K562 (cell line): ENCODE results near the gene CCR2. TPM values are rescaled to one million over a fixed set of nuclear protein-coding genes. Genes with fewer than 3 reads are reported as not detected.

Experiments used
- ATAC-seq: fragments of 200-7000 bp; cut with Tn5 transposase; 3 replicates; pipeline ENCODE4 v1.9.1; 2020; ENCODE audit warnings: moderate library complexity
- BruUV-seq: library from RNA; stranded (reverse); fragments of 400-500 nt; replicated peaks from 2 replicates; lab custom pipeline; 2021; lab: Mats Ljungman, UMichigan
- CTCF ChIA-PET: fragments of 300-600 bp; formaldehyde crosslinking; extraction: SDS; loops from one replicate; lab custom pipeline; 2021; ENCODE audit warnings: low intra/inter-chr PET ratio; lab: Yijun Ruan, JAX
- POLR2A ChIA-PET: fragments of 300-600, 350-650 bp; sonication (Branson Sonifier 250); formaldehyde crosslinking; extraction: SDS; loops from one replicate; lab custom pipeline; 2021; ENCODE audit warnings: antibody characterized with exemption, inconsistent platforms; lab: Yijun Ruan, JAX
- DNase-seq, 4 experiments: peaks; one replicate each; pipeline versions ENCODE4 v3.0.0 to v3.0.0-alpha.2; 2011 to 2018; ENCODE audit warnings: low spot score in 3 of 4, mixed read lengths in 3 of 4; ENCODE audit errors: extremely low read depth in 1 of 4
- FAIRE-seq: peaks from 2 replicates; lab custom pipeline; 2011; peaks lifted over from hg19 to GRCh38; lab: Jason Lieb, UNC
- H2AFZ ChIP-seq: 2 replicates; pipeline ENCODE4 v1.6.0; 2011; ENCODE audit warnings: low read depth, low read length, control low read depth, inconsistent platforms
- H3K27ac ChIP-seq: fragments of 200-600 bp; 3 replicates; pipeline ENCODE4 v1.8.0; 2011; ENCODE audit warnings: low read depth, mild to moderate bottlenecking, control low read depth, inconsistent platforms, low read length, moderate library complexity, mixed read lengths; ENCODE audit errors: extremely low read depth
- H3K27me3 ChIP-seq, 2 experiments: fragments of 300-600 bp in 1 of 2; 2 replicates in 1 of 2; 3 replicates in 1 of 2; pipeline versions ENCODE4 v1.6.0 to v1.8.0; 2011; ENCODE audit warnings: inconsistent platforms in 2 of 2, low read length in 2 of 2, mild to moderate bottlenecking in 1 of 2, mixed read lengths in 1 of 2, moderate library complexity in 1 of 2; ENCODE audit not compliant: control insufficient read depth in 2 of 2, insufficient read depth in 2 of 2
- H3K36me3 ChIP-seq: fragments of 300-600 bp; 3 replicates; pipeline ENCODE4 v1.8.0; 2011; ENCODE audit warnings: mild to moderate bottlenecking, low read length, inconsistent platforms; ENCODE audit not compliant: control insufficient read depth, insufficient read depth
- H3K4me1 ChIP-seq, 2 experiments: fragments of 200-600 bp in 1 of 2; replicated peaks in 1 of 2; 2 replicates in 1 of 2; 3 replicates in 1 of 2; pipeline versions ENCODE4 v1.5.1 to v1.8.0; 2011; ENCODE audit warnings: inconsistent platforms in 2 of 2, low read length in 2 of 2, mild to moderate bottlenecking in 1 of 2, mixed read lengths in 1 of 2, moderate library complexity in 1 of 2; ENCODE audit not compliant: control insufficient read depth in 2 of 2, insufficient read depth in 2 of 2
- H3K4me2 ChIP-seq: 2 replicates; pipeline ENCODE4 v1.6.1; 2011; ENCODE audit warnings: low read length, control low read depth, inconsistent platforms, mixed read lengths; ENCODE audit not compliant: insufficient read depth
- H3K4me3 ChIP-seq: fragments of 200-600 bp; sonication (generic), shearing (Covaris generic); 2 replicates; pipeline ENCODE4 v1.5.1; 2016; ENCODE audit warnings: control low read depth, inconsistent platforms
- H3K79me2 ChIP-seq: fragments of 200-600 bp; 3 replicates; pipeline ENCODE4 v1.8.0; 2011; ENCODE audit warnings: low read length, inconsistent platforms; ENCODE audit not compliant: control insufficient read depth, insufficient read depth
- H3K9ac ChIP-seq, 2 experiments: 2 replicates each; pipeline versions ENCODE4 v1.6.0 to v1.6.1; 2011; ENCODE audit warnings: low read depth in 2 of 2, low read length in 2 of 2, control low read depth in 1 of 2, inconsistent platforms in 1 of 2, mild to moderate bottlenecking in 1 of 2, mixed read lengths in 1 of 2; ENCODE audit not compliant: insufficient read depth in 1 of 2
- H3K9me1 ChIP-seq: one replicate; pipeline ENCODE4 v1.6.0; 2011; ENCODE audit warnings: inconsistent platforms, mild to moderate bottlenecking, low read length, moderate library complexity; ENCODE audit not compliant: control insufficient read depth, insufficient read depth
- H3K9me3 ChIP-seq: replicated peaks from 2 replicates; pipeline ENCODE4 v1.5.1; 2011; ENCODE audit warnings: low read depth, low read length, inconsistent platforms; ENCODE audit not compliant: control insufficient read depth, insufficient read depth
- H4K20me1 ChIP-seq: replicated peaks from 2 replicates; pipeline ENCODE4 v1.6.1; 2011; ENCODE audit warnings: low read length, inconsistent platforms, mixed read lengths; ENCODE audit not compliant: control insufficient read depth, insufficient read depth
- CCAR2 ChIP-seq: fragments of 200-400 bp; formaldehyde crosslinking; IDR thresholded peaks from 2 replicates; pipeline ENCODE4 v1.6.1; 2017; ENCODE audit warnings: mild to moderate bottlenecking, low read depth, low read length
- CHD4 ChIP-seq: fragments of 200-600 bp; sonication (generic); IDR thresholded peaks from 3 replicates; pipeline ENCODE4 v1.6.1; 2012; ENCODE audit warnings: low read depth, mild to moderate bottlenecking, mixed read lengths, low read length, inconsistent platforms; ENCODE audit not compliant: insufficient read depth, insufficient replicate concordance, poor library complexity, severe bottlenecking
- FIP1L1 ChIP-seq: fragments of 200-400 bp; formaldehyde crosslinking; IDR thresholded peaks from 2 replicates; pipeline ENCODE4 v1.6.1; 2018; ENCODE audit warnings: mild to moderate bottlenecking, low read depth, low read length; ENCODE audit not compliant: poor library complexity, severe bottlenecking
- GABPB2 ChIP-seq: fragments of 250-450 bp; sonication (Bioruptor Pico); conservative IDR thresholded peaks from 2 replicates; pipeline ENCODE4 v1.5.1; 2021; ENCODE audit warnings: mild to moderate bottlenecking
- HMG20B ChIP-seq: fragments of 250-450 bp; sonication (Bioruptor Pico); IDR thresholded peaks from 2 replicates; pipeline ENCODE4 v1.5.0; 2021; ENCODE audit warnings: mild to moderate bottlenecking
- IFI16 ChIP-seq: fragments of 250-450 bp; sonication (Bioruptor Pico); IDR thresholded peaks from 2 replicates; pipeline ENCODE4 v2.1.2; 2022; ENCODE audit warnings: mild to moderate bottlenecking, inconsistent platforms
- MAFF ChIP-seq: IDR thresholded peaks from 2 replicates; pipeline ENCODE4 v1.6.1; 2012; ENCODE audit warnings: low read length, improper control_type of control experiment
- POLR3A ChIP-seq: IDR thresholded peaks from 2 replicates; pipeline ENCODE4 v1.6.1; 2011; ENCODE audit warnings: borderline replicate concordance, mild to moderate bottlenecking, moderate library complexity; ENCODE audit not compliant: insufficient read length, insufficient read depth; ENCODE audit errors: extremely low read depth
- SIN3B ChIP-seq: fragments of 450-650 bp; IDR thresholded peaks from 2 replicates; pipeline ENCODE4 v1.6.1; 2017; ENCODE audit warnings: low read depth, mild to moderate bottlenecking, moderate library complexity
- SMC3 ChIP-seq: conservative IDR thresholded peaks from 2 replicates; pipeline ENCODE4 v1.6.1; 2011; ENCODE audit warnings: low read depth, low read length, improper control_type of control experiment; ENCODE audit not compliant: insufficient read depth
- SNAPC5 ChIP-seq: fragments of 250-450 bp; sonication (Bioruptor Pico); IDR thresholded peaks from 2 replicates; pipeline ENCODE4 v1.8.0; 2021; ENCODE audit warnings: moderate library complexity, mild to moderate bottlenecking, inconsistent platforms
- SPI1 ChIP-seq: IDR thresholded peaks from 2 replicates; pipeline ENCODE4 v1.6.1; 2011; ENCODE audit warnings: low read depth, low read length, control low read depth, borderline replicate concordance
- ZNF696 ChIP-seq: fragments of 250-450 bp; sonication (Bioruptor Pico); conservative IDR thresholded peaks from 2 replicates; pipeline ENCODE4 v1.4.0; 2020; ENCODE audit warnings: mild to moderate bottlenecking, moderate library complexity
- WGBS: fragments of 100-300 bp; shearing (Covaris generic); methylation state at CpG from one replicate; pipeline ENCODE4 v1.1.6; 2016; ENCODE audit warnings: low coverage, mixed read lengths; ENCODE audit not compliant: insufficient coverage; ENCODE audit errors: missing lambda C conversion rate; 5-methylcytosine and 5-hydroxymethylcytosine counted together
- in situ Hi-C: fragments of 300-500 bp; cut with MboI; formaldehyde crosslinking; loops from 4 replicates; pipeline ENCODE4 v1.15.0; 2018; ENCODE audit warnings: inconsistent platforms, mixed read lengths
- intact Hi-C: fragments of 100-400 bp; cut with micrococcal nuclease; formaldehyde crosslinking; loops from 2 replicates; pipeline ENCODE4 v1.14.2; 2022
- polyA plus RNA-seq, 8 experiments: library from polyadenylated mRNA; depleted of rRNA in 4 of 8; stranded (reverse) in 5 of 8; unstranded in 3 of 8; fragments of >200 nt; fragmentation: Nextera tagmentation in 2 of 8; fragmentation: Illumina TruSeq in 1 of 8; extraction: Ambion mirVana in 2 of 8; extraction: Trizol in 1 of 8; gene quantifications; 2 replicates each; pipeline versions ENCODE4 v1.2.1 to v1.2.3, GENCODE V29; 2011 to 2014; ENCODE audit warnings: inconsistent platforms in 1 of 8, missing spikeins in 1 of 8
- total RNA-seq, 7 experiments: library from RNA; depleted of rRNA in 6 of 7; stranded (reverse); fragments of >200 nt in 6 of 7; fragmentation: Illumina TruSeq in 2 of 7; extraction: Trizol in 2 of 7; gene quantifications; 2 replicates each; pipeline versions ENCODE4 v1.2.1 to v1.2.3, GENCODE V29; 2011 to 2021; ENCODE audit warnings: low replicate concordance in 1 of 7

CCR2 gene
- total and polyA plus RNA-seq, 9 of the 15 experiments (the other 6 are each of a cell fraction or from before 2014, with no cell fraction given), result not detected

- Histone ChIP-seq H3K27ac (no peak overlapping the region), H3K27me3 (peaks cover 25 to 41% of the 10 kb centered on the region in 2 experiments), H3K36me3 (no peaks in the 10 kb centered on the region), H3K9me1 (no peaks in the 10 kb centered on the region), H3K4me1 (no peaks in the 10 kb centered on the region), H3K79me2 (no peaks in the 10 kb centered on the region), H3K9me3 (no peaks in the 10 kb centered on the region), H3K9ac (no peak overlapping the region), H3K4me2 (no peak overlapping the region), H2AFZ (no peak overlapping the region), H3K4me3 (no peak overlapping the region), H4K20me1 (no peaks in the 10 kb centered on the region)
- WGBS, result 1% methylated on average over 5 of the region's 5 CpGs
- FAIRE-seq, result no peak
- POLR2A ChIA-PET, result interaction anchor here (0.6 to 1.6 kb wide), 3 partner anchors 16 to 250 kb away, joined by 3 to 6 read pairs (median 3); no protein-coding TSS in a partner anchor
- no TSS peak for BruUV-seq
- no peak for ATAC-seq
- TF ChIP-seq SNAPC5 (CRISPR knock-in tag) (no peak), HMG20B (CRISPR knock-in tag) (no peak), SIN3B (no peak), CHD4 (no peak), ZNF696 (CRISPR knock-in tag) (no peak)
- intact Hi-C loops (loop anchor here (5.0 kb wide), 1 partner anchor 156 kb away; no protein-coding TSS in a partner anchor), in situ Hi-C loops (no loop called here)
- no peak for DNase-seq
- CTCF ChIA-PET, result interaction anchor here (0.6 to 0.7 kb wide), 2 partner anchors 10 to 49 kb away, joined by 3 to 6 read pairs; no protein-coding TSS in a partner anchor
These were observed 13.9 kb downstream of the CCR2 start for GRCh38 chr3:46367811-46368210.

DNA sequence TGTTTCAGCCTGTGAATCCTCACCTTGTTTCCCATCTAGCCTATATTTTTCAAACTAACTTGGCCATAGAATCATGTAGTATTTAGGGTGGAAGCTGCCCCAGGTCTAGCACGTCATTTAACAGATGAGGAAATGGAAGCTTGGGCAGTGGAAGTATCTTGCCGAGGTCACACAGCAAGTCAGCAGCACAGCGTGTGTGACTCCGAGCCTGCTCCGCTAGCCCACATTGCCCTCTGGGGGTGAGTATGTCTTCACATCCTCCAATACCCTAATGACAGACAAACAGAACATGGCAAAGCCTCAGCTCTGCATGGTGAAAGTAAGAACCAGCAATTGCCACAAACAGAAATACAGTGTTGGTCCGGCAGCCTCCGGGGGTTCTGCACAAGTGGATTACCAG, 14.7 kb downstream of the CCR2 start:
- H2AFZ ChIP-seq, result no peak overlapping the region
- no peaks in the 10 kb centered on the region for H3K36me3 ChIP-seq
- no peak overlapping the region for H3K27ac ChIP-seq
- H3K4me1 ChIP-seq, result no peaks in the 10 kb centered on the region
- no peaks in the 10 kb centered on the region for H3K9me1 ChIP-seq
- H3K79me2 ChIP-seq, result no peaks in the 10 kb centered on the region
- ChIA-PET POLR2A (interaction anchor here (0.6 to 1.4 kb wide), 5 partner anchors 10 to 471 kb away, joined by 3 to 4 read pairs (median 3); no protein-coding TSS in a partner anchor), CTCF (interaction anchor here (0.9 kb wide), 1 partner anchor 90 kb away, joined by 4 read pairs; no protein-coding TSS in a partner anchor)
- no peaks in the 10 kb centered on the region for H4K20me1 ChIP-seq
- H3K4me2 ChIP-seq, result no peak overlapping the region
- no peak overlapping the region for H3K9ac ChIP-seq
- no peaks in the 10 kb centered on the region for H3K9me3 ChIP-seq
- DNase-seq (peak in 1 of 4 experiments; percentile 33), FAIRE-seq (peak; percentile 55), ATAC-seq (peak; percentile 86)
- BruUV-seq, result no TSS peak
- no peak overlapping the region for H3K4me3 ChIP-seq
- WGBS, result under 1% methylated on average over 7 of the region's 7 CpGs
- intact Hi-C loops, result loop anchor here (5.0 kb wide), 1 partner anchor 156 kb away; no protein-coding TSS in a partner anchor
- in situ Hi-C loops, result no loop called here
- H3K27me3 ChIP-seq, result peaks cover 30 to 48% of the 10 kb centered on the region in 2 experiments
- TF ChIP-seq POLR3A, result no peak
- peak; percentile 29; the same call in 1 of the 2 replicates for TF ChIP-seq SMC3
- no peak for TF ChIP-seq IFI16 (CRISPR knock-in tag)
- no peak for TF ChIP-seq FIP1L1
- TF ChIP-seq CCAR2, result no peak
- TF ChIP-seq MAFF, result no peak
- no peak for TF ChIP-seq SPI1
- TF ChIP-seq GABPB2 (CRISPR knock-in tag), result no peak
